ENCODE results near the gene COA8.
A peak's percentile ranks its signal among the peaks of the same experiment; 100 is the strongest.
"Not testable (repeated sequence)": the region's sequence is repeated elsewhere in the genome, so short reads cannot be mapped to it uniquely, and the experiment has no call there.

The COA8 gene

DNA sequence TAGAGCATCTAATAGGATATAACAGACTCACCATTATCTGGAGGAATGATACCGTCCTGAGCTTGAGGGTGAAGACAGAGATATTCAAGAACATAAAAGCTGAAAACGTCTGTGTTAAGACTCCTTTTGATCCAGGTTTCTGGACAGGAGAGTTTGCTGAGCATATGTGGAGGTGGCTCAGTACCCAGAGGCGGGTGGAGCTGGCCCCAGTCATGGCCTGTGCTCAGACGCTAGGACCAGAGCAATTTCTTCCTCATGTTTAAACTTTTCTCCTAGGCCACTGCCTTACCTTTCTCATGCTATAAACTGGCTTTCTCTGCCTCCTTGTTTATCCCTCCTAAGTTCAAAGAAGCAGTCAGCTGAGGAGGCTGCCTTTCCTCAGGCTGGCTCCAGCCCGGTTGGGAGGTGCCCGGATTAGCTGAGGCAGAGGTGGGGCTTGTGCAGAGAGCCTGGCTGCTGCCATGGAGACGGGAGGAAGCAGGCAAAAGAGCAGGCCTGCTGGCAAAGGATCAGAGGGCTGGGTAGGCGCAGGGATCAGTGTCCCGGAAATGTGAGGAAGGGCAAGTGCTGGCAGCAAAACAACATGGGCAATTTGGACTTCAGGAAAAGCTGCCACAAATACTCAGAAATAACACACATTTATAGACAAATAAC is 13.7 kb downstream of the COA8 start:
- no peak for DNase-seq (ENCODE audit: low read depth)

DNA sequence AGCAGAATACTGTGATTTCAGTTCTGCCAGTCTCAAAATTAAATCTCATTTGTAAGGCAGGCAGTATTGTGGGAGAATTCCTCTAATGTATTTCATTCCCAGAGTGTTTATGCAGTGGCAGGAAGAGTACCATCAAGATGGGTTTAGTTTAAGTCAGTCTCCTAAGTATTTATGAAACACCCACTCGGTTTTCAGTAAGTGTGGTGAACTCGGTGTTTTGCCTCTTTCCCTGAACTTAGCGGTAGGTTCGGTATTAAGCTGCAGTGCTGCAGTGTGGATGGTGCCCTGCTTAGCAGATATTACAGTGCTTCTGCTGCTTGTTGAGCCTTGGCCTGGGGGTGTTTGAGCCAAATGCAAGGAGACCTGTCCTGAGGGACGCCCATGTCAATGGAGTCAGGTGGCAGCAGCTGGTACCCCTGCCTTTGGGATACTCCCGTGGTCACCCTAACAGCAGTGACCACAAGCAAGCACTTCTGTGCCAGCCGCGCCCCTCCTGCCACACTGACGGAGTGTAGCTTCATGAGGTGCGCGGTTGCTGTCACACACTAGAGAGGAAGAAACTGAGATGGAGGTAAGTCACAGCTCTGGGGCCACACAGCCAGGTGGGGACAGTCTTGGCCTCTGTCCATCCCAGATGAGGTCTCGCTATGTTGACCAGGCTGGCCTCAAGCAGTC is 15.8 kb downstream of the COA8 start:
- DNase-seq (ENCODE audit: low read depth), result no peak

DNA sequence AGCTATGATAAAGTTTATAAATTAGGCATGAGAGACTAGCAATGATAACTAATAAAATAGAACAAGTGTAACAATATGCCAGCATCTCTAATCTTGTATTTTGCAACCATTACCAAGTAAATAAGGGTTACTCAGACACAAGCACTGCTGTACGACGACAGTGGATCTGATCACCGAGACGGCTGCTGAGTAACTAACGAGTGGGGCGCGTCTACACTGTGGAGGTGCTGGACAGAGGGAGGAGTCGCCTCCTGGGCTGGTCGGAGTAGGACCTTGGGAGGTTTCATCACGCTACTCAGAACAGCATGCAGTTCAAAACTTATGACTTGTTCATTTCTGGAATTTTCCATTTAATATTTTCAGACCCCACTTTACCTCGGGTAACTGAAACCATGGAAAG is 18.4 kb downstream of the COA8 start:
- DNase-seq (ENCODE audit: low read depth), result no peak

DNA sequence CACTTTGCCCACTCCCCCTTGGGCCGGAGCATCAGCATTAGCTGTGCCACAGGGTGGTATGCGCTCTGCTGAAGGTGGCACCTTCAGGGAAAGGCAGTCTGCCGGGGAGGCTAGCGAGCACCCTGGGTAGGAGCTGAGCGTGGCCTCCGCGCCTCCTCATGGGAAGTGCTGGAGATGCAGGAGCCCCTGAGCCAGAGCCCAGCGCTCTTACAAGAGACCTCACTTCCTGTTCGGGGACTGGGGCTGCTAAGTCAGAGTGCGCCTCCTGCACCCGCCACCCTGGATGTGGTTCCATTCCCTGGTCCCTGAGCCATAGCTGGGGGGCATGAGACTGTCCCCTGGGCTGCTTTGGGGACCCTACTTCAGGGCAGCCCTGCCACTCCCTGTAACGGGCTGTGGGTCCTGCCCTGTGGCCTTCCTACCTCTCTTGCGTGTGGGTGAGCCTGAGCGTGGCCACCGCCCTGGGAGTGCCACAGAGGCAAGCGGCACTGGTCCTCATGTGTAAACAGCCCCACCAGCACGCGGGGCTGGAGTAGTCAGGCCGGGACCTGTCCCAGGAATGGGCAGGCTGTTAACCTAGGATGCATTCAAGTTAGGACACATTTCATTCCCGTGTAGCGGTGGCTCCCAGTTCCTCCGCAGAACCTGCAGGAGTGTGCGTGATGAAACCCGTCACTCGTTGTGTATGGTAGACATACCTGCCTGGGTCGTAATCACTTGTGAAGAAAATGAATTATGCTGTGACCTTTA is 19.4 kb downstream of the COA8 start:
- no peak for DNase-seq (ENCODE audit: low read depth)

DNA sequence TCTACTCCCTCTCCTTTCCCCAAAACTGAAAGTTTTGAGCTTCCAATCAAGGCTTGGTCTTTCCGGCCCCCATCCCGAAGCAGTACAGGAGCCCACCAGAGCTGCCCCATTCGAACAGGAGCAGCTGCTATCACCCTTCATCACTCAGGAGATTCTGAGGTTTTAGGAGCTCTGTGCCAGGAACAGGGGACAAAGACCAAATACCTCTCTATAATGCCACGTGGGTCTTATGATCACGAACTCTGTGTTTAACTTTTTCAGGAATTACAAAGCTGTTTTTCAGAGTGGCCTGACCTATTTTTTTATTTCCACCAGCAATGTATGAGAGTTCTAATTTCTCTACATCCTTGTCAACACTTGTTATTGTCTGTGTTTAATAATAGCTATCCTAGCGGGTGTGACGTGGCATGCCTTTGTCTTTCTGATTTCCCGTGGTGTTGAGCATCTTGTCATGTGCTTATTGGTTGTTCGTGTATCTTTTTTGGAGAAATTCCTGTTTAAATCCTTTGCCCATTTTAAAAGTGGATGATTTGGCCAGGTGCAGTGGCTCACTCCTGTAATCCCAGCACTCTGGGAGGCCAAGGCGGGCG is 21.7 kb downstream of the COA8 start:
- no peak for DNase-seq (ENCODE audit: low read depth)

DNA sequence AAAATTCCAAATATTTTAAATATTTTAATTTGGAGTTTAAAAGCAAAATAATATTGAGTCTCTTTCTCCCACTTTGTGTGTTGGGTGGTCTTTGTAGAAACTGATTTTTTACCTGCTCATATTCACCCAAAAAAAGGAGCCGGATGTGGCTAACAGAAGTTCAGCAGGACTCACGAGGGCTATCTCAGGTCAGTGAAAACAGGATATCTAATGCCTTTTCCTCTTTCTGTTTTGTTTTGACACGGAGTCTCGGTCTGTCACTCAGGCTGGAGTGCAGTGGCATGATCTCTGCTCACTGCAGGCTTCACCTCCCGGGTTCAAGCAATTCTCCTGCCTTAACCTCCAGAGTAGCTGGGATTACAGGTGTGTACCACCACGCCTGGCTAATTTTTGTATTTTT is 30.8 kb downstream of the COA8 start:
- no peak for DNase-seq (ENCODE audit: low read depth)

DNA sequence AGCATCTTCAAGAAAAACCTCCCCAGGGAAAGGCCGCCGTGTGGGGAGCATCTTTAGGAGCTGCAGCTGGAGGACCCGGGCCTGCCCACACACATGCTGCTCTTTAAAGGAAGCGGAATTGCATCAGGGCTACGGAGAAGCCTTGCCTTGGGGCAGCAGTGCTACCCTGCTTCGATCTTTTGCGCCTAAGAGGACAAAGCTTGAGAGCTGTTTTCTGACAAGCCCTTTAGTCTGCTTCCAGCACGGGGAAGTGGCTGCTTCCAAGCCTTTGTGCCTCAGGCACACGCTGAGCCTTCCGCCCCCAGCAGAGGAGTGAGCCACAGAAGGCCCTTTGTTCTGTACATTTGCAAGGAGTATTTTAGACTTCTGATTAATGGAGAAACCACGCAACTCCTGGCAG is 31.5 kb downstream of the COA8 start:
- DNase-seq (ENCODE audit: low read depth), result no peak

DNA sequence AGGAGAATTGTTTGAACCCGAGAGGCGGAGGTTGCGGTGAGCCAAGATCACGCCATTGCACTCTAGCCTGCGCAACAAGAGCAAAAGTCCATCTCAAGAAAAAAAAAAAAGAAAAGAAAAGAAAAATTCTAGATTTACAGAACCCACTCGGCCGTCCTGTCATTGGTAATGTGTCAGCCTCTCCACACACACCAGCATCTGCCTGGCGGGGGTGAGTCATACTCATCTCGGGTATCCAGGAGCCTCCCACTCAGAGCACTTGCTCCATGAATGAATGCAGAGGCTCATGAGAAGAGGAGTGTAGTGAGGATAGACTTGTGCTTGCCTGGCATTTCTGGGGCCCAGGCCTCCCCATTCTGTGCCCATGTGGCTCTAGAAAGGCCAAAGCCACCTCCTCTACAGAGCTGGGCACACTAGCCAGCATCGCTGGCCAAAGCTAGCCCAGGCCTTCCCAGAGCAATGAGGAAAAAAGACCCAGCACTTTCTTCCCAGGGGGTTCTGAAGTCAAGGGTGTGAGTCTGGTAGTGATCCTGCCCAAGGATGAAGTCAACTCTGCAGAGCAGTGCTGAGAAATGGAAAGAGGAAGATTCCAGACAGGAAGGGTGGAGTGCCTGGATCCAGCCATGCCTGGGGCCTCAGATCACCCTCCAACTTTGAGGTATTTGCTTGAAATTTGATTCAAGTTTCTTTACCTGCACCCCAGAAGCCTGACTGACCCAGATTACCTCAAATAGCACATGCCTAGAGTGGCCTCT is 35.0 kb downstream of the COA8 start:
- DNase-seq (ENCODE audit: low read depth), result peak; percentile 31

DNA sequence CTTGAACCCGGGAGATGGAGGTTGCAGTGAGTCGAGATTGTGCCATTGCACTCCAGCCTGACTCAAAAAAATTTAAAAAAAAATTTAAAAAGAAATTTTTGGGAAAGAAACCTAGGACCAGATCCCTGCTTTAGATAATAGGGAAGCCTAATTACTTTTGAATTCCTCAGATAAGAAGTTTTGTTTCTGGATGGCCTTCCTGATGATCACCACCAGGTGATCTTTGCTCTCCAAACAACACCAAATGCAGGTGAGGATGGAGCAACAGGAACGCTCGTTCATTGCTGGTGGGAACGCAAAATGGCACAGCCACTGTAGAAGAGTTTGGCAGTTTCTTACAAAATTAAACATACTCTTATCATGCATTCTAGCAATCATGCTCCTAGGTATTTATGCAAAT is 37.7 kb downstream of the COA8 start:
- no peak for DNase-seq (ENCODE audit: low read depth)

DNA sequence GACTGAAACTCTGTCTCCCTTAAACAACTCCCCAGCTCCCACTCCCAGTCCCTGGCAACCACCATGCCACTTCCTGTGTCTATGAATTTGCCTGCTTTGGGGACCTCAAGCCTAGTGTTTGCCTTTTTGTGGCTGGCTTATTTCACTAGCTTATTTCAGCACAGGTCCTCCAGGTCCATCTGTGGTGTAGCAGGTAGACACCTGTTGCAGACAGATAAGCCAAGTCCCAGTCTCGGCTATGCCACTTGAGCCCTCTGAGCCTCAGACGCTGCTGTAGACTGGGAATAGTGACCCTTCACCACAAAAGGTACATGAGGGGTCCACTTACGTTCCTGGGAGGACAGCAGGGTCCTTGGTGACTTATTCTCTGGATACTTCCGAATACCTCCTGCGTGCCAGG is 41.9 kb downstream of the COA8 start:
- DNase-seq (ENCODE audit: low read depth), result no peak

DNA sequence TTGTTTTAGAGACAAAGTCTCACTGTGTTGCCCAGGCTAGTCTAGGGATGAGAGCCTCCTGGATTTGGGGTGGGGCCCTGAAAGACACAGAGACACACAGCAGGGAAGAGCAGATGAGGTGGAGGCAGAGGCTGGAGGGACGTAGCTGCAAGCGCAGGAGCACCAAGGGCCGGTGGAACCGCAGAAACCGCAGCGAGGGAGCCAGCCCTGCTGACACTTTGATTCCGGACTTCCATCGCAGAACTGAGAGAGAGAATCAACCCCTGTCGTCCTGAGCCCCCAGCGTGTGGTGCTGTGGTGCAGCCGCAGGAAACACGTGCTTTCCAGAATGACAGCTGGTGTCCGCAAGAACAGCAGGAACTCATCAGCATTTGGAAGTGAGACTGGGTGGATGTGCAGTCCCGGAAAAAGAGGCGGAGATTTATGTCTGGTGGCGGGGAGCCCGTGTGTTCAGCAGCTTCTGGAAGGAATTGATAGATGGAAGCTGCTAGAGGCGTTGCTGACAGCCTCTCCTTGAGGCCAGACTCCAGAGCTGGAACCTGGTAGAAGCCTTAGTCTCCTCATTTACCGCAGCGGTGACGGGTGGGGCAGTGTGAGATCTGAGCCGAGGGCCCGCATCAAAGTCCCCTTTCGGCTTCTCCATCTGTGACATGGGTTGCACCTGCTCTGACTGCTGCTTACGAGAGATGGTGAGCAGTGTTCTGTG is 44.4 kb downstream of the COA8 start:
- DNase-seq (ENCODE audit: low read depth), result no peak

DNA sequence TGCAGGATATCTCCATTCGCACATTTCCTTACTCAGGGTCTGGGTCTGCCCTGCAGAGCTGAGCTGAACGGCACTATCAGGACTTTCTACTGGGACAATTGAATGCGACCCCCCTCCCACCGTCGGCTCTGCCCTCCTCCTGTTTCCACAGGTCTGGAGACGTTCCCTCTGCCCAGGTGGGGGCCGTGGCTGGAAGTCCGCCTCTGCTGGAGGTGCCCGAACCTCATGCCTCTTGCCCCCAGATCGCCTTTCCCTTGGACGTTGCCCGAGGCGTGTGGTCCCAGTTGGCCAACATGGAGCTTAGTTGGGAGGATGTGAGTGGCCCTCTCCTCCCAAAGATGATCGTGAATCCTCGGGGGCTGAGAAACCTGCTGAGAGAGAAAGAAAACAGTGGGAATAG is 45.1 kb downstream of the COA8 start:
- no peak for DNase-seq (ENCODE audit: low read depth)

DNA sequence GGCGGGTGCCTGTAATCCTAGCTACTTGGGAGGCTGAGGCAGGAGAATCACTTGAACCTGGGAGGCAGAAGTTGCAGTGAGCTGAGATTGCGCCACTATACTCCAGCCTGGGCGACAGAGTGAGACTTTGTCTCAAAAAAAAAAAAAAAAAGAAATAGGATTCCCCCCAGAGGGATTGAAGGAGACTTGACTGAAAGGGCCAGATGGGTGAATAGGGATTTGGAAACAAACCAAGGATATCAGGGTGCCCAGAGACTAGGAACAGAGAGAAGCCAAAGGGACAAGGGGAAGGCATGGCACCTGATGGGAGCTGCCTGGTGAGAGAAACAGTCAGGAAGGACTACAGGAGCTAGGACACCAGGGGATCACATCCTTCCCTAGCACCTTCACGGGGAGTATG is 46.3 kb downstream of the COA8 start:
- DNase-seq (ENCODE audit: low read depth), result not testable (repeated sequence)

DNA sequence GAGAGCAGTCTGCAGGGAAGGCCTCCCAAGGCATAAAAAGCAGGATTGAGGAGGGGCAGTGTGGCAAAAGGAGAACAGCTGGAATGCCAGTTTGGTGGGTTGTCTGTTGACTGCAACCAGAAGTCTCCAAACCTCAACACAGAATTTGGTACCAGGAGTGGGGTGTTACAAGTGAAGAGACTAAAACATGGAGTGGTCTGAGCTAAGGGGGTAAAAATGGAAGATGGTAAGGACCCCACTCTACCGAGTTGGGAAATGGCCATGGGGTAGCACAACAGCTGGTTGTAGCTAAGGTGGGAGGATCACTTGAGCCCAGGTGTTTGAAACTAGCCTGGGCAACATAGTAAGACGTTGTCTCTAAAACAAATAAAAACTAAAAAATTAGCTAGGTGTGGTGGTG is 48.5 kb downstream of the COA8 start:
- no peak for DNase-seq (ENCODE audit: low read depth)

DNA sequence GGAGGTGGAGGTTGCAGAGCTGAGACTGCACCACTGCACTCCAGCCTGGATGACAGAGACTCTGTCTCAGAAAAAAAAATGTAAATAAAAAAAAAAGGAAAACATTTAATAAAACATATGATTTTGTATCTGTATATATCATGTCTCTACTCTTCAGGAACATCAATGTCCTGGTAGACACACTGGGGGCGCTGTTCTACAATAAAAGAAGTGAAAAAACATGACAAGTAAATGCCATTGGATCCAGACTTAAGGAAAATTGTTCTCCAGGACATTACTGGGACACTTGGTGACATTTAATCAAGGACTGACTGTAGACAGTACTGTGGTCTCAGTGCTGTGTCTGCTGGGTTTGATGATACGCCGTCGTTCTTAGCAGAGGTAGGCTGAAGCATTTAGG is 50.8 kb downstream of the COA8 start:
- no peak for DNase-seq (ENCODE audit: low read depth)

DNA sequence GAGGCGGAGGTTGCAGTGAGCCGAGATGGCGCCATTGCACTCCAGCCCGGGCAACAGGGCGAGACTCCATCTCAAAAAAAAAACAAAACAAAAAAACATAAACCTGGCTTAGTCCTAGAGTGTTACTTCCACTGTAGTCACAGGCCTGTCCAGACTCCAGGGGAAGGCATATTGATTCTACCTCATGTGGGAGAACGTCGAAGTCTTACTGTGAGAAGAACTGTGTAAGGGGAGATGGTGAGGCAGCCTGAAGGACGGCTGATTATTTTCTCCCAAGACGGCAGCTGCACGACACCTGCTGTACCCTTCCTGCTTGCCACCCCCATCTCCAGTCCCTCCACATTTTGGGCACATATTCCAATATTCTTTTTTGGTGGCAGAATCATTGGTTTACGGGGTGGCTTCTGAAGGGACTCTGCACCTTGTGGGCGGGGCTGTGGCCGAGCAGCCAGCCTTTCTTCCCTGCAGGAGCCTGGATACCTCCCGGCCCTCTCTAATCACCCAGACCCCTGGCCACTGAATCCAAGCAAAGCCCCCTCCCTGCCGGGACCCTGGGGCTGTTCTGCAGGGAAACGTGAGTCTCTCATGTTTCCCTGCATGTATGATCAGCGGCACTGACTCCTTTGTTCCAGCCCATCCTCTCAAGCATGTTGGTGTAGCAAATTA is 54.0 kb downstream of the COA8 start:
- no peak for DNase-seq (ENCODE audit: low read depth)

DNA sequence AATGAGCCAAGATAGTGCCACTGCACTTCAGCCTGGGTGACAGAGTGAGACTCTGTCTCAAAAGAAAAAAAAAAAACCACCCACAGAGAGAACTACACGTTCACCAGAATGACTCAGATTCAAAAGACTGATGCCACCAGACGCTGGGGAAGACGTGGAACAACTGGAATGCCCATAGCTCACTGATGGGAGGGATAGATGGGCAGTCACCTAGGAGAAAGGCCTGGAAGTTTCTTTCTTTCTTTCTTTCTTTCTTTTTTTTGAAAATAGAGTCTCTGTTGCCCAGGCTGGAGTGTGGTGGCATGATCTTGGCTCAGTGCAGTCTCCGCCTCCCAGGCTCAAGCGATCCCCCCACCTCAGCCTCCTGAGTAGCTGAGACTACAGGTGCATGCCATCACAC is 56.3 kb downstream of the COA8 start:
- DNase-seq (ENCODE audit: low read depth), result no peak

DNA sequence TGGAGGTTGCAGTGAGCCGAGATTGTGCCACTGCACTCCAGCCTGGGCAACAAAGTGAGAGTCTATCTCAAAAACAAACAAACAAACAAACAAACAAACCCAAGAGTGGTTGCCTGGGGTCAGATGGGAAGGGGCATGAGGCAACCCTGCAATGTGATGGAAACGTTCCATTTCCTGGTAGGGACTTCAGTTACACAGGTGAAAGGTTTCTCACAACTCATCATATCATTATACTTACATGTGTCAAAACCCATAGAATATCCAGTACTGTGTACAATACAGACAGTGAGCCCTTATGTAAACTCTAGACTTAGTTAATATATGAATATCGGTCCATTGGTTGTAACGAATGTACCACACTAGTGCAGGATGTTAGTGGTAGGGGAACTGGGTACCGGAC is 59.1 kb downstream of the COA8 start:
- DNase-seq (ENCODE audit: low read depth), result no peak

DNA sequence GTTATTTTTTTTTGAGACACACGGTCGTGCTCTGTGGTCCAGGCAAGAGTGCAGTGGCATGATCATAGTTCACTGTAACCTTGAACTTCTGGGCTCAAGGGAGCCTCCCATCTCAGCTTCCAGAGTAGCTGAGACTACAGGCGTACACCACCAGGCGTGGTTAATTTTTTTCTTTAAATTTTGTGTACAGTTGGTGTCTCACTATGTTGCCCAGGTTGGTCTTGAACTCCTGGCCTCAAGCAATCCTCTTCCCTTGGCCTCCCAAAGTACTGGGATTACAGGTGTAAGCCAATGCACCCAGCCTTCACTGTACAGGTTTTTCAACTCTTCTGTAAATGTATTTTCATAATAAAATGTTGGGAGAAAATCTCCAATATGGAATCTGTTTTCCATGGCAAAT is 60.5 kb downstream of the COA8 start:
- no peak for DNase-seq (ENCODE audit: low read depth)

DNA sequence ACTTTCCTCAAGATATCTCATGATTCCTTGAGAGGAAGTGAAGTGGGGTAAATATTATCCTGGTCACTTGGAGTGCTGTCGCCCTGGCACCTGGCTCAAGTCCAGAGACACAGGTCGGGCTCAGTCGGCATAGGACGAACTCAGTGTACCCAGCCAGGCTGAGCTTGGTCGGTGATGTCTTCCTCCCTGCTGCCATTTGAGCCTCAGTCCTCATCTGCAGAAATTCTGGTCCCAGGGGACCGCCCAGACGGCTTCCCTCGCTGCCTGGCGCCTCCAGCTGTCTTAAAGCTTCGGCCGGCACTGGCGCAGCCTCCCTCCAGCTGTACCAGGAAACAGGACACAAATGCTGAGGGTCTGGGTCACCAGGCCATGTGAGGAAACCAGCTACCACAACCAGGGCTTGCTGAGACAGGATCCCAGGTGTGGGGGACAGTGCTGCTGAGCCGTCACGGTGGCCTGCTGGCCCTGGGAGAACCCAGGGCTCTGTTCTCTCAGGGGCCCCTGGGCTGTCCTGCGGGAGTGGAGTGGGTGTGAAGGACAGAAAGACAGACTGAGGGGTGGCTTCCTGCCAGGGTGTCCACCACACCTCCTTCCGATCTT is 61.2 kb downstream of the COA8 start:
- DNase-seq (ENCODE audit: low read depth), result no peak

DNA sequence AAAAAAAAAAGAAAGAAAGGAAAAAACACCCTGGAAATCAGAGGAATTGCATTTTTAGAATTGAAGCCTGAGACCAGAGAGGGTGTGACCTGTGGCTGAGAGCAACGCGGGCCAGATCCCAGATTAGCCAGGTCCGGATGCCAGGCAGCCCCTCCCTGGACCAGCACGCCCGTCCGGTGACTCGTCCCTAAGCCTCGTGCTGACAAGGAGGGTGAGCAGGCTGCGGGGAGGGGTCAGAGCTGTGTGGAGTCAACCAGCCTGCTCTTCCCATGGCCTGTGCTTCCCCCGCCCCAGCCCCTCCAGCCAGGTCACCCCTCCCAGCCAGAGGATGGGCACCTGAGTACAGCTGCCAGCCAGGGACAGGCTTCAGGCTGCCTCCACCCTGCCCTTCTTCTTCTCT is 62.1 kb downstream of the COA8 start:
- DNase-seq (ENCODE audit: low read depth), result no peak

All from HS-27A (cell line).